CMK (cell line): ENCODE results near the gene RSPH10B2.
"Not testable (repeated sequence)": the region's sequence is repeated elsewhere in the genome, so short reads cannot be mapped to it uniquely, and the experiment has no call there.

Experiments used
- DNase-seq: peaks from one replicate; pipeline ENCODE4 v3.0.0-alpha.2; 2010; ENCODE audit warnings: low read depth

The RSPH10B2 gene

DNA sequence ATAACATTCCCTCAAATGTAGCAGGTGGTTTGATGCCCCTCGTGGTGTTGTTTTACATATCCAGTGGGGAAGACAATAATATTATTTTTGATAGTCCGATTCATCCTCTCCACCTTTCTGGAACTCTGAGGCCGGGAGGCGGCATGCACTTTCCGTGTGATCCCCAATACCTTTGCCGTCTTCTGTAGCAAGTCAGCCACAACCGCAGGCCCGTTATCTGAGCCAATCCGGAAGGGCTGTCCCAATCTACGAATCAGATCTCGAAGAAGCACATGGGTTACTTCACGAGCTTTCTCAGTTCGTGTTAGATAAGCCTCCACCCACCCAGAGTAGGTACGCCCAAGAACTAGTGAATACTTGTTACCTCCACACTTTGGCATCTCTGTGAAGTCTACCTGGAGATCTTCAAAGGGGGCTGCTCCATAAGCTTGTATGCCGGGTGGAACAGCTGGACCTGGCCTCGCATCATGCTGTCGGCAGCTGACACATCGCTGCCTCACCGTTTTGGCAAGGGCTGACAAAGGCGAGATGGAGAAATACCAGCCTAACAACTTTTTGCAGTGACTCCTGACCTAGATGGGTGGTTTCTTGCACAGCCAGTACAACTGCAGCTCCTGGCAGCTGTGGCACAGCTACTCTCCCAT lies 88.5 kb downstream of the RSPH10B2 start:
- not testable (repeated sequence) for DNase-seq

DNA sequence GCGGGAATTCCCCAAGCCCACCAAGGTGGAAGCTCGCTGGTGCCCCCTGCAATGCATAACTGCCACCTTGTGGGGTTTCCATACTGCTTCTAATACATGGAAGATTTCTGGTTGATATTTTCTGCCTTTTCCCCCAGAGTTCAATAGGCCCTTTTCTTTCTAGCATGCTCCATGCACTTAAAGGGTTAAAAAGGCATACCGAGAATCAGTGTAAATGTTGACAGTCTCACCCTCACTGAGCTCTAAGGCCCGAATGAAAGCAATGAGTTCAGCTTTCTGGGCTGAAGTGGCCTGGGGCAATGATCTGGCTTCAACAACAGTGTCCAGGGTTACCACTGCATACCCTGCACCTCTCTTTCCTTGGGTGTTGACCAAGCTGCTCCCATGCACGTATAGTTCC lies 89.2 kb downstream of the RSPH10B2 start:
- DNase-seq = not testable (repeated sequence)

GRCh38 chr7:6843654-6844053 lies 89.8 kb downstream of the RSPH10B2 start:
- not testable (repeated sequence) for DNase-seq

- DNase-seq = not testable (repeated sequence)
These were observed 92.1 kb downstream of the RSPH10B2 start for GRCh38 chr7:6845971-6846449.

- not testable (repeated sequence) for DNase-seq
These were observed 93.8 kb downstream of the RSPH10B2 start for GRCh38 chr7:6847751-6848150.
